HepG2 (cell line): ENCODE data around the gene ELMOD1. TPM values are rescaled to one million over a fixed set of nuclear protein-coding genes. Genes with fewer than 3 reads are reported as not detected.

Source experiments
- ATAC-seq: fragments of 200-7000 bp; cut with Tn5 transposase; 3 replicates; pipeline ENCODE4 v1.9.1; 2020; ENCODE audit warnings: mild to moderate bottlenecking, moderate library complexity
- BruUV-seq: library from RNA; stranded (reverse); fragments of 400-500 nt; replicated peaks from 2 replicates; lab custom pipeline; 2021; lab: Mats Ljungman, UMichigan
- CTCF ChIA-PET: fragments of 300-600 bp; formaldehyde crosslinking; extraction: SDS; loops from one replicate; lab custom pipeline; 2021; ENCODE audit warnings: low total read pairs, inconsistent platforms, low intra/inter-chr PET ratio; lab: Yijun Ruan, JAX
- POLR2A ChIA-PET: fragments of 350-600 bp; sonication (Branson Sonifier 250); formaldehyde crosslinking; loops from one replicate; lab custom pipeline; 2020; ENCODE audit warnings: antibody characterized with exemption, inconsistent platforms; lab: Yijun Ruan, JAX
- DNase-seq: peaks from one replicate; pipeline ENCODE4 v3.0.0-alpha.2; 2015; ENCODE audit warnings: low spot score
- FAIRE-seq: peaks from 3 replicates; lab custom pipeline; 2011; peaks lifted over from hg19 to GRCh38; lab: Jason Lieb, UNC
- H2AFZ ChIP-seq: one replicate; pipeline ENCODE4 v1.6.1; 2011; ENCODE audit warnings: low read length, inconsistent platforms
- H3K27ac ChIP-seq: fragments of 300-600 bp; 3 replicates; pipeline ENCODE4 v1.8.0; 2011; ENCODE audit warnings: mixed run types, mild to moderate bottlenecking, mixed read lengths, low read length, inconsistent platforms; ENCODE audit not compliant: insufficient read depth; ENCODE audit errors: extremely low read length
- H3K27me3 ChIP-seq, 2 experiments: fragments of 200-600 bp in 1 of 2; 2 replicates in 1 of 2; 3 replicates in 1 of 2; pipeline versions ENCODE4 v1.6.0 to v1.8.0; 2011; ENCODE audit warnings: low read length in 2 of 2, mild to moderate bottlenecking in 2 of 2, moderate library complexity in 2 of 2, inconsistent platforms in 1 of 2; ENCODE audit not compliant: insufficient read depth in 2 of 2, control insufficient read depth in 1 of 2
- H3K36me3 ChIP-seq, 2 experiments: fragments of 200-600 bp in 1 of 2; replicated peaks in 1 of 2; 2 replicates in 1 of 2; 3 replicates in 1 of 2; pipeline versions ENCODE4 v1.5.1 to v1.8.0; 2011; ENCODE audit warnings: low read length in 2 of 2, inconsistent platforms in 1 of 2; ENCODE audit not compliant: insufficient read depth in 2 of 2, control insufficient read depth in 1 of 2
- H3K4me1 ChIP-seq: 2 replicates; pipeline ENCODE4 v1.5.1; 2012; ENCODE audit warnings: low read length, inconsistent platforms; ENCODE audit not compliant: insufficient read depth
- H3K4me2 ChIP-seq: 2 replicates; pipeline ENCODE4 v1.6.0; 2011; ENCODE audit warnings: low read depth, low read length, inconsistent platforms
- H3K4me3 ChIP-seq, 3 experiments: fragments of 200-600 bp in 1 of 3; sonication (generic), shearing (Covaris generic) in 1 of 3; replicated peaks in 1 of 3; 2 replicates each; pipeline ENCODE4 v1.5.1; 2011 to 2016; ENCODE audit warnings: low read length in 3 of 3, inconsistent platforms in 2 of 3, low read depth in 2 of 3, mild to moderate bottlenecking in 2 of 3, control low read depth in 1 of 3, mixed read lengths in 1 of 3; ENCODE audit not compliant: insufficient read depth in 1 of 3
- H3K79me2 ChIP-seq: one replicate; pipeline ENCODE4 v1.6.1; 2011; ENCODE audit warnings: low read length, inconsistent platforms; ENCODE audit not compliant: insufficient read depth
- H3K9ac ChIP-seq: 2 replicates; pipeline ENCODE4 v1.6.0; 2011; ENCODE audit warnings: mild to moderate bottlenecking, low read depth, low read length, inconsistent platforms; ENCODE audit not compliant: insufficient read depth
- H3K9me3 ChIP-seq: 2 replicates; pipeline ENCODE4 v1.5.1; 2012; ENCODE audit warnings: mild to moderate bottlenecking, low read length
- H4K20me1 ChIP-seq: 2 replicates; pipeline ENCODE4 v1.6.0; 2011; ENCODE audit warnings: inconsistent platforms, mild to moderate bottlenecking, low read length, moderate library complexity; ENCODE audit not compliant: insufficient read depth
- MTA1 ChIP-seq: sonication (generic); formaldehyde crosslinking; IDR thresholded peaks from 2 replicates; pipeline ENCODE4 v1.4.0; 2020; ENCODE audit warnings: missing genetic modification reagents, mild to moderate bottlenecking, borderline replicate concordance
- PCBP1 ChIP-seq: fragments of 200-400 bp; formaldehyde crosslinking; IDR thresholded peaks from 2 replicates; pipeline ENCODE4 v1.6.1; 2017; ENCODE audit warnings: mild to moderate bottlenecking, low read depth, low read length, borderline replicate concordance
- THYN1 ChIP-seq: sonication (generic); formaldehyde crosslinking; IDR thresholded peaks from 2 replicates; pipeline ENCODE4 v1.8.1; 2023; ENCODE audit warnings: low read depth, mild to moderate bottlenecking, moderate library complexity, missing genetic modification reagents, borderline replicate concordance
- ZFP62 ChIP-seq: sonication (generic); formaldehyde crosslinking; IDR thresholded peaks from 2 replicates; pipeline ENCODE4 v1.4.0; 2020; ENCODE audit warnings: missing genetic modification reagents
- ZNF431 ChIP-seq: sonication (generic); formaldehyde crosslinking; IDR thresholded peaks from 2 replicates; pipeline ENCODE4 v1.9.0; 2022; ENCODE audit warnings: missing genetic modification reagents, low read depth, mild to moderate bottlenecking, borderline replicate concordance
- ZNF552 ChIP-seq: sonication (generic); formaldehyde crosslinking; IDR thresholded peaks from 2 replicates; pipeline ENCODE4 v1.9.0; 2022; ENCODE audit warnings: missing genetic modification reagents, mild to moderate bottlenecking, borderline replicate concordance
- WGBS: methylation state at CpG from one replicate; pipeline ENCODE4 v1.1.6; 2017; ENCODE audit warnings: low lambda C conversion rate; 5-methylcytosine and 5-hydroxymethylcytosine counted together
- in situ Hi-C: cut with HindIII; loops from 2 replicates; pipeline ENCODE4 v1.10.0; 2017; ENCODE audit warnings: low pct_unique_long_range_greater_than_20kb; ENCODE audit not compliant: extremely low pct_ligation_motif_present
- intact Hi-C: fragments of 100-400 bp; cut with micrococcal nuclease; formaldehyde crosslinking; loops from one replicate; pipeline ENCODE4 v1.10.0; 2022; ENCODE audit not compliant: unreplicated experiment
- polyA plus RNA-seq, 8 experiments: library from polyadenylated mRNA; depleted of rRNA in 3 of 8; stranded (reverse) in 7 of 8; unstranded in 1 of 8; fragments of >200 nt; fragmentation: Illumina TruSeq in 4 of 8; extraction: Trizol in 4 of 8; gene quantifications; 2 replicates each; pipeline versions ENCODE4 v1.2.1 to v1.2.3, GENCODE V29; 2011 to 2016; ENCODE audit warnings: low read depth in 4 of 8, missing spikeins in 1 of 8, mixed read lengths in 1 of 8; ENCODE audit not compliant: insufficient read depth in 1 of 8
- total RNA-seq, 5 experiments: library from RNA; depleted of rRNA; stranded (reverse); fragments of >200 nt; fragmentation: Illumina TruSeq; extraction: Trizol; gene quantifications; 2 replicates each; pipeline ENCODE4 v1.2.3, GENCODE V29; 2016; ENCODE audit warnings: low read depth in 1 of 5
- TF ChIP-seq, protein P1 (sequence below): sonication (generic); formaldehyde crosslinking; IDR thresholded peaks from 2 replicates; pipeline ENCODE4 v1.4.0; 2020; ENCODE audit warnings: missing genetic modification reagents, borderline replicate concordance
- TF ChIP-seq, protein P2 (sequence below): sonication (generic); formaldehyde crosslinking; IDR thresholded peaks from 2 replicates; pipeline ENCODE4 v1.4.0; 2020; ENCODE audit warnings: missing genetic modification reagents
- TF ChIP-seq, protein P3 (sequence below): sonication (generic); formaldehyde crosslinking; IDR thresholded peaks from 2 replicates; pipeline ENCODE4 v1.4.0; 2020; ENCODE audit warnings: missing genetic modification reagents, borderline replicate concordance
- TF ChIP-seq, protein P4 (sequence below): sonication (generic); formaldehyde crosslinking; IDR thresholded peaks from 2 replicates; pipeline ENCODE4 v1.5.0; 2020; ENCODE audit warnings: mild to moderate bottlenecking, missing genetic modification reagents

Gene ELMOD1
- total and polyA plus RNA-seq, 2 of the 13 experiments (the other 11 are each of a cell fraction or from before 2014, with no cell fraction given): not detected

DNA sequence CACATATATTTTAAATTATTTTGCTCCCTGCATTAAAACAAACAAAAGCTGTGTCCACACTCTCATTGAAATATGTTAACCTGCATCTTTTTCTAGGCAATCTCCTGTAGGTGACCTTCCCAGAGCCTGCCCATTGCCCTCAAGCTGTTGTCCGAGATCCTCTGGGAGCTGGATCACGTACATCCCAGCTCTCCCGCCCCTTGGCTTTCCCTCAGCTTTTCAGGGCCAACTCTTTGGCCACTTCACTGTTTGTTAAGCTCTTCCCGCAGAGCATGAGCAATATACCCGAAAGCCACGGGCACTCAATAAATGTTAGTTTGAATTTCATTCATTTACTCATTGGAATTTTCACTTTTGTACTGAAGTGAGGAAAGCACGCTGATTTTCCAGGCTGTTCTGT is 32.2 kb downstream of the ELMOD1 start:
- ChIA-PET CTCF (no interaction called here), POLR2A (no interaction called here)
- no peak overlapping the region for H3K9ac ChIP-seq
- H3K79me2 ChIP-seq: no peaks in the 10 kb centered on the region
- no peak overlapping the region for H2AFZ ChIP-seq
- in situ Hi-C loops: no loop called here
- no peak for ATAC-seq
- H3K27me3 ChIP-seq: peaks cover 0 to 11% of the 10 kb centered on the region in 2 experiments; a peak in 1 of 5 replicates
- no peaks in the 10 kb centered on the region for H3K9me3 ChIP-seq
- H3K4me3 ChIP-seq: no peak overlapping the region
- no peaks in the 10 kb centered on the region for H4K20me1 ChIP-seq
- H3K4me2 ChIP-seq: no peak overlapping the region
- no peaks in the 10 kb centered on the region for H3K4me1 ChIP-seq
- no peak overlapping the region for H3K27ac ChIP-seq
- no peaks in the 10 kb centered on the region for H3K36me3 ChIP-seq
- intact Hi-C loops: no loop called here
- 2% methylated on average over 7 of the region's 7 CpGs for WGBS
- no peak for FAIRE-seq
- DNase-seq: no peak
- no TSS peak for BruUV-seq
- TF ChIP-seq, protein P1, sequence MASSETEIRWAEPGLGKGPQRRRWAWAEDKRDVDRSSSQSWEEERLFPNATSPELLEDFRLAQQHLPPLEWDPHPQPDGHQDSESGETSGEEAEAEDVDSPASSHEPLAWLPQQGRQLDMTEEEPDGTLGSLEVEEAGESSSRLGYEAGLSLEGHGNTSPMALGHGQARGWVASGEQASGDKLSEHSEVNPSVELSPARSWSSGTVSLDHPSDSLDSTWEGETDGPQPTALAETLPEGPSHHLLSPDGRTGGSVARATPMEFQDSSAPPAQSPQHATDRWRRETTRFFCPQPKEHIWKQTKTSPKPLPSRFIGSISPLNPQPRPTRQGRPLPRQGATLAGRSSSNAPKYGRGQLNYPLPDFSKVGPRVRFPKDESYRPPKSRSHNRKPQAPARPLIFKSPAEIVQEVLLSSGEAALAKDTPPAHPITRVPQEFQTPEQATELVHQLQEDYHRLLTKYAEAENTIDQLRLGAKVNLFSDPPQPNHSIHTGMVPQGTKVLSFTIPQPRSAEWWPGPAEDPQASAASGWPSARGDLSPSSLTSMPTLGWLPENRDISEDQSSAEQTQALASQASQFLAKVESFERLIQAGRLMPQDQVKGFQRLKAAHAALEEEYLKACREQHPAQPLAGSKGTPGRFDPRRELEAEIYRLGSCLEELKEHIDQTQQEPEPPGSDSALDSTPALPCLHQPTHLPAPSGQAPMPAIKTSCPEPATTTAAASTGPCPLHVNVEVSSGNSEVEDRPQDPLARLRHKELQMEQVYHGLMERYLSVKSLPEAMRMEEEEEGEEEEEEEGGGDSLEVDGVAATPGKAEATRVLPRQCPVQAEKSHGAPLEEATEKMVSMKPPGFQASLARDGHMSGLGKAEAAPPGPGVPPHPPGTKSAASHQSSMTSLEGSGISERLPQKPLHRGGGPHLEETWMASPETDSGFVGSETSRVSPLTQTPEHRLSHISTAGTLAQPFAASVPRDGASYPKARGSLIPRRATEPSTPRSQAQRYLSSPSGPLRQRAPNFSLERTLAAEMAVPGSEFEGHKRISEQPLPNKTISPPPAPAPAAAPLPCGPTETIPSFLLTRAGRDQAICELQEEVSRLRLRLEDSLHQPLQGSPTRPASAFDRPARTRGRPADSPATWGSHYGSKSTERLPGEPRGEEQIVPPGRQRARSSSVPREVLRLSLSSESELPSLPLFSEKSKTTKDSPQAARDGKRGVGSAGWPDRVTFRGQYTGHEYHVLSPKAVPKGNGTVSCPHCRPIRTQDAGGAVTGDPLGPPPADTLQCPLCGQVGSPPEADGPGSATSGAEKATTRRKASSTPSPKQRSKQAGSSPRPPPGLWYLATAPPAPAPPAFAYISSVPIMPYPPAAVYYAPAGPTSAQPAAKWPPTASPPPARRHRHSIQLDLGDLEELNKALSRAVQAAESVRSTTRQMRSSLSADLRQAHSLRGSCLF (CRISPR knock-in tag): no peak
- TF ChIP-seq, protein P2, sequence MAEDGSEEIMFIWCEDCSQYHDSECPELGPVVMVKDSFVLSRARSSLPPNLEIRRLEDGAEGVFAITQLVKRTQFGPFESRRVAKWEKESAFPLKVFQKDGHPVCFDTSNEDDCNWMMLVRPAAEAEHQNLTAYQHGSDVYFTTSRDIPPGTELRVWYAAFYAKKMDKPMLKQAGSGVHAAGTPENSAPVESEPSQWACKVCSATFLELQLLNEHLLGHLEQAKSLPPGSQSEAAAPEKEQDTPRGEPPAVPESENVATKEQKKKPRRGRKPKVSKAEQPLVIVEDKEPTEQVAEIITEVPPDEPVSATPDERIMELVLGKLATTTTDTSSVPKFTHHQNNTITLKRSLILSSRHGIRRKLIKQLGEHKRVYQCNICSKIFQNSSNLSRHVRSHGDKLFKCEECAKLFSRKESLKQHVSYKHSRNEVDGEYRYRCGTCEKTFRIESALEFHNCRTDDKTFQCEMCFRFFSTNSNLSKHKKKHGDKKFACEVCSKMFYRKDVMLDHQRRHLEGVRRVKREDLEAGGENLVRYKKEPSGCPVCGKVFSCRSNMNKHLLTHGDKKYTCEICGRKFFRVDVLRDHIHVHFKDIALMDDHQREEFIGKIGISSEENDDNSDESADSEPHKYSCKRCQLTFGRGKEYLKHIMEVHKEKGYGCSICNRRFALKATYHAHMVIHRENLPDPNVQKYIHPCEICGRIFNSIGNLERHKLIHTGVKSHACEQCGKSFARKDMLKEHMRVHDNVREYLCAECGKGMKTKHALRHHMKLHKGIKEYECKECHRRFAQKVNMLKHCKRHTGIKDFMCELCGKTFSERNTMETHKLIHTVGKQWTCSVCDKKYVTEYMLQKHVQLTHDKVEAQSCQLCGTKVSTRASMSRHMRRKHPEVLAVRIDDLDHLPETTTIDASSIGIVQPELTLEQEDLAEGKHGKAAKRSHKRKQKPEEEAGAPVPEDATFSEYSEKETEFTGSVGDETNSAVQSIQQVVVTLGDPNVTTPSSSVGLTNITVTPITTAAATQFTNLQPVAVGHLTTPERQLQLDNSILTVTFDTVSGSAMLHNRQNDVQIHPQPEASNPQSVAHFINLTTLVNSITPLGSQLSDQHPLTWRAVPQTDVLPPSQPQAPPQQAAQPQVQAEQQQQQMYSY (CRISPR knock-in tag): no peak
- no peak for TF ChIP-seq THYN1
- TF ChIP-seq, protein P3, sequence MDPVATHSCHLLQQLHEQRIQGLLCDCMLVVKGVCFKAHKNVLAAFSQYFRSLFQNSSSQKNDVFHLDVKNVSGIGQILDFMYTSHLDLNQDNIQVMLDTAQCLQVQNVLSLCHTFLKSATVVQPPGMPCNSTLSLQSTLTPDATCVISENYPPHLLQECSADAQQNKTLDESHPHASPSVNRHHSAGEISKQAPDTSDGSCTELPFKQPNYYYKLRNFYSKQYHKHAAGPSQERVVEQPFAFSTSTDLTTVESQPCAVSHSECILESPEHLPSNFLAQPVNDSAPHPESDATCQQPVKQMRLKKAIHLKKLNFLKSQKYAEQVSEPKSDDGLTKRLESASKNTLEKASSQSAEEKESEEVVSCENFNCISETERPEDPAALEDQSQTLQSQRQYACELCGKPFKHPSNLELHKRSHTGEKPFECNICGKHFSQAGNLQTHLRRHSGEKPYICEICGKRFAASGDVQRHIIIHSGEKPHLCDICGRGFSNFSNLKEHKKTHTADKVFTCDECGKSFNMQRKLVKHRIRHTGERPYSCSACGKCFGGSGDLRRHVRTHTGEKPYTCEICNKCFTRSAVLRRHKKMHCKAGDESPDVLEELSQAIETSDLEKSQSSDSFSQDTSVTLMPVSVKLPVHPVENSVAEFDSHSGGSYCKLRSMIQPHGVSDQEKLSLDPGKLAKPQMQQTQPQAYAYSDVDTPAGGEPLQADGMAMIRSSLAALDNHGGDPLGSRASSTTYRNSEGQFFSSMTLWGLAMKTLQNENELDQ (CRISPR knock-in tag): no peak
- TF ChIP-seq, protein P4, sequence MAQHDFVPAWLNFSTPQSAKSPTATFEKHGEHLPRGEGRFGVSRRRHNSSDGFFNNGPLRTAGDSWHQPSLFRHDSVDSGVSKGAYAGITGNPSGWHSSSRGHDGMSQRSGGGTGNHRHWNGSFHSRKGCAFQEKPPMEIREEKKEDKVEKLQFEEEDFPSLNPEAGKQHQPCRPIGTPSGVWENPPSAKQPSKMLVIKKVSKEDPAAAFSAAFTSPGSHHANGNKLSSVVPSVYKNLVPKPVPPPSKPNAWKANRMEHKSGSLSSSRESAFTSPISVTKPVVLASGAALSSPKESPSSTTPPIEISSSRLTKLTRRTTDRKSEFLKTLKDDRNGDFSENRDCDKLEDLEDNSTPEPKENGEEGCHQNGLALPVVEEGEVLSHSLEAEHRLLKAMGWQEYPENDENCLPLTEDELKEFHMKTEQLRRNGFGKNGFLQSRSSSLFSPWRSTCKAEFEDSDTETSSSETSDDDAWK: no peak
- no peak for TF ChIP-seq ZNF552 (CRISPR knock-in tag)
- no peak for TF ChIP-seq MTA1 (CRISPR knock-in tag)
- TF ChIP-seq PCBP1: no peak
- no peak for TF ChIP-seq ZNF431
- TF ChIP-seq ZFP62: no peak
